Skeletal muscle cell (primary cell): ENCODE data around the gene CREBBP.
A peak's percentile ranks its signal among the peaks of the same experiment; 100 is the strongest.
"Not testable (repeated sequence)": the region's sequence is repeated elsewhere in the genome, so short reads cannot be mapped to it uniquely, and the experiment has no call there.

Source experiments
- DNase-seq: peaks from one replicate; pipeline ENCODE4 v3.0.0-alpha.2; 2010; ENCODE audit warnings: low read depth
- H3K4me3 ChIP-seq: 2 replicates; pipeline ENCODE4 v1.5.1; 2011; ENCODE audit warnings: low read depth, mild to moderate bottlenecking, control low read depth, low read length, moderate library complexity

Gene CREBBP

DNA sequence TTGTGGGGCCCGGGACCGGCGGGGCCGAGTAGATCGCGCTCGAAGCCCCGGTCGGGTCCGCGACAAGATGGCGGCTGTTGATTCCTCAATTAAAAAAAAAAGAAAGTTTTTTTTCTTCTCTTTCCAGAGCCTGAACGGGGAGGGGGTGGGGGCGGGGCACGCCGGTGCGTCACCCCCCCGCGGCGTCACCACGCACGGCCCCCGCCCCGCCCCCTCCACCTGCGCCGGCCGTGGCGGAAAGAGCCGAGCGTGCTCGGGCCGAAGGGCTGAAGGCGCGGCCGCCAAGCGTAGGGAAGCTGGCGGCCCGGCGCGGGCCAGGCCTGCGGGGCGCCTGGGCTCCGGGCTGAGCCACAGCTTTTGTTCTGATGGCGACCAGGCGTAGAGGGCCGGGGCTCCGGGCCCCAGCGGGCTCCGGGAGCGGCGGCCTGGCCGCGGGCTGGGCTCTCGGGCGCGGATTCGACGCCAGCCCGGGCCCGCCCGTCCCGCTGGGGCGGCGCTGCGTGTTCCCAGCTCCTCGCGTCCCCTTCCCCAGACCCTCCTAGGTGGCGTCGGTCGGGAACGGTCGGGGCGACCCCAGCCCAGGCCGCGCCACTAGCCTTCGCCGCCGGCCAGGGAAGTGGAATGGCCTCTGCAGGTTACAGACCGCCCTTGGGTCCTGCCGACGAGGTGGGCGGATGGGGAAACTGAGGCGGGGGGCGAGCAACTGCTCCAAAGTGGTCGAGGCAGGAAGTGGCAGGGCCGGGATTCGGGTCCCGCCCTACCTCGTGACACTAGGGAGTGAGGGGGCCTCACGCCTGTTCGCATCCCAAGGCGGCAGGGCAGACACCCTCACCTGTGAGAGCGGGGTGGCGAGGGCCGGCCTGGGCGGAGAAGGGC is at the start of gene CREBBP:
Gene CREBBP, minus strand, starts transcription at position 91 of the 876 bp plus-strand sequence. CDS start 797 bp downstream, outside the sequence.
- DNase-seq, result peak; percentile 49
- H3K4me3 ChIP-seq, result peak within 1 kb of the TSS; percentile 78

DNA sequence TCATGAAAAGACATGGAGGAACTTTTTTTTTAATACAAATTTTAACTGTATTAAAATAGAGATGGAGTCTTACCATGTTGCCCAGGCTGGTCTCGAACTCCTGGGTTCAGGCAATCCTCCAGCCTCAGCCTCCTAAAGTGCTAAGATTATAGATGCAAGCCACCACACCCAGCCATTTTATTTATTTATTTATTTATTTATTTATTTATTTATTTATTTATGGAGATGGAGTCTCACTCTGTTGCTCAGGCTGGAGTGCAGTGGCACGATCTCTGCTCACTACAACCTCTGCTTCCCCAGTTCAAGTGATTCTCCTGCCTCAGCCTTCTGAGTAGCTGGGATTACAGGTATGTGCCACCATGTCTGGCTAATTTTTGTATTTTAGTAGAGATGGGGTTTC is 46.6 kb upstream of the CREBBP start:
- not testable (repeated sequence) for H3K4me3 ChIP-seq, DNase-seq

DNA sequence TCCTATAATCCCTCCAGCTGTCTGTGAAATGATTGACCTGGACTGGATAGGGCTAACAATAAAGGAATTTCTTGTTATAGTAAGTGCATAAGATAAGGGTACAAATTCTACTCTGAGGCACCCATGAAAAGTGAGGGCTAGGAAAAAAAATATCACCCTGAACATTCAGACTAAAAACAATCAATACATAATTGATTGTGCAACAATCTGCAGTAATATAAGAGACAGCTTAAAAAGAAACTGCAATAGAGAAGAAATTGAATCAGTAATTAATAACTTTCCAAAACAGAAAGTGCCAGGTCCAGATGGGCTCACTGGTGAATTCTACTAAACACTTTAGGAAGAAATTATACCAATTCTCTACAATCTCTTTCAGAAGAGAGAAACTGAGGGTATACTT is 44.2 kb upstream of the CREBBP start:
- no peak for DNase-seq
- no peak overlapping the region for H3K4me3 ChIP-seq

DNA sequence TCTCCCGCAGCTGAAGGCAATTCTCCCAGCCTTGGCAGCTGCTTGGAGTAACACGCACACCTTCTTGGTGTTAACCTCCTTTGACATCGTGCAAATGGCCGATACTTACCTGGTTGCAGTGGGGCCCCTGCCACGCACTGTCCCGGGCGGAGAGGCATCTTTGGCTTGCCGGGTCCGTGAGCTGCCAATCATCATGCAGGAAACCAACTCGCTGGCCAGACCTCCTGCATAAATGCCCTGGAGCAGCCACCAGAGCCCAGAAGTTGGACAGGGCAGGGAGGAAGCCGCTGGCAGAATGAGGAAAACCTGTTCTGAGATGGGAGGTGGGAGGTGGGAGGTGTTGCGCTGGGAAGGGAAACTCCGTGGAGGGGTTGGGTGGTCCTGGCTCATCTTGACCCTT is 41.7 kb upstream of the CREBBP start:
- no peak overlapping the region for H3K4me3 ChIP-seq
- DNase-seq, result no peak

DNA sequence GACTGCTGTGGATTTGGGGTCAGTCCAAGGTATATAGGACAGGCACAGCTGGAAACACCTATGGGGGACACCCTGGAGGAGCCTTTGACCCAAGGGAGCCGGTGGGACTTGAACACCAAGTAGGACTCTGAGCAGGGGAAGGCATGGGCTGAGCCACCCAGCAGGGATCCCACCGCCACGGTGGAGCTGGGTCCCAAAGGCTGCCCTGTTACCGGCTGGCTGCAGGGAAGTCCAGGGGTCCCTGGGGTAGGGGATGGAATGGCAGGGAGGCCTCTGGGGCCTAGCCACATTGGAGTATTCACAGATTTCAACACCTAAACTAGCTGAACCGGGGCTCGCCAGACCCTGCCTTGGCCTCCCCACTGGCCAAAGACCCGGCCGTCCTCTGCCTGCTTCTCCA is 39.7 kb upstream of the CREBBP start:
- no peak for DNase-seq
- H3K4me3 ChIP-seq, result no peak overlapping the region

DNA sequence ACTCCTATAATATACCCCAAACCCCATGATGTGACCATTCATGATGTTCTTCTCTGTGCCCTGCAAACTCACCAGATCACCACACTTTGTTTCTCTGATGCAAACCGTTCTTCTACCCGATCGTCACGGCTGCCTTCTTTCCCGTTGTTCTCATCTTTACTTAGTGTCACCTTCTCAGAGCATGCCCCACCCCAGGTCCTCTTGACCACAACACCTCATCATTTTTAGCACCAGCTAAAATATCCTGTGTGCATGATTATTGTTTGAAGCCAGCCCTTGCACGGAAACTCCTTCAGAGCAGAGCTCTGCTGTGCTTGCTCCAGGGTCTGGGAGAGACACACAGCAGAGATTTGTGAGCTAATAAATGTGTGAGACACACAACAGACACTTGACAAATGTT is 38.9 kb upstream of the CREBBP start:
- H3K4me3 ChIP-seq, result no peak overlapping the region
- no peak for DNase-seq

DNA sequence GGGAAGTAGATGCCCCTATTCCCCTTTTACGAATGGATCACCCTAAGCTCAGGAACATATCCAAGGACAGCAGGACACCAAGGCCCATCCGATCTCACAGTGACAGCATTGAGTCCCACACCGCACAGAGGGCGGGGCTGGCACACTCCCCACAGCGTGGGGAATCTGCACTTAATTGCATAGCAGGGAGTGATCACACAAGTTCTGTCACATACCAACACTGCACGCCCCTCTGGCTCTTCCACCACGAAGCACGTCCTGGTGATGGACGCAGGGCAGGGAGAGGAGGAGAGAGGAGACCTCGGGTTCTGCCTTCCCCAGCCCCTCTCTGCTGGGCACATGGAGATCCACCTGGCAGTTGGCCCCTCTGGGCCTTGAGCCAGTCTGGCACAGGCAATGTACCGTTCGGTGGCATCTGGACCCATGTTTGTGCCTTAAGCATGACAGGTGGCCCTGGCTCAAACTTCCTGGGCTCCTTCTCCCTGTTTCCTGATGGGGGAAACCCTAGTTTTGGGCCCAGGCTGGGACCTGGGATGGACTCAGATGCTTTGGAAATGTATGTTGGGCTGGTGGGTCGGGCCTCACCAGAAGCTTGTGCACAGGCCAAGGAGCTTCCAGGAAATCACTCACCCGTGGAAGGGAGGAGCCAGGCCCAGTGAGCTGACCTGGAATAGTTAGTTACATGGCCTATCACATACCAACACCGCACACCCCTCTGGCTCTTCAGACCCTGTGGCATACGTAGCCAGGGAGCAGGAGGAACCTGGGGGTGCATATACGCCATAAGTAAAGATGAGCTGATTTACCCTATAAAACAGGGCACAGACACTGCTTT is 35.1 kb upstream of the CREBBP start:
- DNase-seq, result no peak
- H3K4me3 ChIP-seq, result no peak overlapping the region

DNA sequence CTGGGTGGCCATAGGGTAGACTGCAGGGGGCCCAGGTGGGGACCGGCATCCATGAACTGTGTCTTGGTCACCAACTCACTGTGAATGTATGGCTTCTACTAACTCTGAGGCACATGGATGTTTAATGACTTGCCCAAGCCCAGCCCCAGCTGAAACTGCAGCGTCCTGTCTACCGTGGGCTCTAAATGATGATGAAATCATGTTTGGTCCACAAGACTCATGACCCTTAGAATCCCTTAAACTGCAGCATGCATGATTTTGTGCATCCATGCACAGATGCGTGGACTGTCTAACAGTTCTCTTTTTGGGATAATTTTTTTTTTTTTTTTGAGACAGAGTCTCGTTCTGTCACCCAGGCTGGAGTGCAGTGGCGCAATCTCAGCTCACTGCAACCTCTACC is 32.4 kb upstream of the CREBBP start:
- H3K4me3 ChIP-seq, result no peak overlapping the region
- no peak for DNase-seq

DNA sequence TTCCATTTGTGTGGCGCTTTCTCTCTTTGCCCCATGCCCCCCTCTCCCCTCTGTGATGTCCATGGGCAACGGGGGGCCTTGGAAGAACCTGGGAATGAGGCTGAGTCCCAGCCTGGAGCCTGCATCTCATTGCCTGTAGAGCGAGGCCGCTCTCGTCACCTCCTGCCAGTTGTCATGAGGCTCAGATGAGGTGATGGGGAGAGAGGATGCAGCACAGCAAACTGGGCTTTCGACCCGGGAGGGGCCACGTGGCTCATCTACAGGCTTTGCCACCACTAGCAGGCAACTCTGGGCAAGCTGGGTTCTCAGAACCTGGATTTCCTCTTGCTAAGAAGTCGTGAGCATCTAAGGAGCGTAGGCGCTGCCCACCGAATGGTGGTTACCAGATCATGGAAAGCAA is 31.9 kb upstream of the CREBBP start:
- no peak overlapping the region for H3K4me3 ChIP-seq
- DNase-seq, result no peak

DNA sequence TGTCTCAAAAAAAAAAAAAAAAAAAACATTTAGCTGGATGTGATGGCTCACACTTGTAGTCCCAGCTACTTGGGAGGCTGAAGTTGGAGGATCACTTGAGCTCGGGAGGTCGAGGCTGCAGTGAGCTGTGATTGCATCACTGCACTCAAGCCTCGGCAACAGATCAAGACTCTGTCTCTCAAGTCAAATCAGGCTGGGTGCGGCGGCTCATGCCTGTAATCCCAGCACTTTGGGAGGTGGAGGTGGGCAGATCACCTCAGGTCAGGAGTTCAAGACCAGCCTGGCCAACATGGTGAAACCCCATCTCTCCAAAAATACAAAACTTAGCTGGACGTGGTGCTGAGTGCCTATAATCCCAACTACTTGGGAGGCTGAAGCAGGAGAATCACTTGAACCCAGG is 31.2 kb upstream of the CREBBP start:
- not testable (repeated sequence) for H3K4me3 ChIP-seq

DNA sequence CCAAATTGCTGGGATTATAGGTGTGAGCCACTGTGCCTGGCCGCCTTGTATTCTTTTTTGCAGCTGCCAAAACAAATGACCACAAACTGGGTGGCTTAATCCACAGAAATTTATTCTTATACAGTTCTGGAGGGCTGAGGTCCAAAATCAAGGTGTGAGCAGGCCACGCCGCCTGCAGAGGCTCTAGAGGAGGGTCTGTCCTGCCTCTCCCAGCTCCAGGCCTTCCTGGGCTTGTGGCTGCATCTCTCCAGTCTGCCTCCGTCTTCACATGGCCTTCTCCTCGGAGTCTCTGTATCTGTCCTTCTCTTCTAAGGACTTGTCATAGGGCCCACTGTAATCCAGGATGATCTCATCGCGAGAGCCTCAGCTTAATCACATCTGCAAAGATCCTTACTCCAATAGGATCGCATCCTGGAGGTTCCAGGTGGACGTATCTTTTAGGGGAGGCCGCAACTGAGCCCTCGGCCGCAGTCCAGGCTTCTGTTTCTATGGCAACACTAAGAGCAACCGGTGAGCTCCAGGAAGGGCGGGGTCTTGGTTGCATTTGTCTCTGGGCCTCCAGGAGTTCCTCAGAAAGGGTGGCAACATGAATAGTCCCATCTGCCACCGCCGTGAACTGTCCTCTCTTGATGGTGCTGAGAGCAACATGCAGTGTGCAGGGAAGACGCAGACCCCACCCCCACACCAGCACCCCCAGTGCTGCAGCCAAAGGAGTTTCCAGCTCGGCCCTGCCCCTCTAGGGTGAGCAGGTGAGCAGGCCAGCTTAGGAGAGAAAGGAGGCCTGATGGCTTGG is 29.5 kb upstream of the CREBBP start:
- H3K4me3 ChIP-seq, result no peak overlapping the region
- DNase-seq, result no peak

More for the DNA sequence above, 31.2 kb upstream of the CREBBP start:
- DNase-seq, result not testable (repeated sequence)

DNA sequence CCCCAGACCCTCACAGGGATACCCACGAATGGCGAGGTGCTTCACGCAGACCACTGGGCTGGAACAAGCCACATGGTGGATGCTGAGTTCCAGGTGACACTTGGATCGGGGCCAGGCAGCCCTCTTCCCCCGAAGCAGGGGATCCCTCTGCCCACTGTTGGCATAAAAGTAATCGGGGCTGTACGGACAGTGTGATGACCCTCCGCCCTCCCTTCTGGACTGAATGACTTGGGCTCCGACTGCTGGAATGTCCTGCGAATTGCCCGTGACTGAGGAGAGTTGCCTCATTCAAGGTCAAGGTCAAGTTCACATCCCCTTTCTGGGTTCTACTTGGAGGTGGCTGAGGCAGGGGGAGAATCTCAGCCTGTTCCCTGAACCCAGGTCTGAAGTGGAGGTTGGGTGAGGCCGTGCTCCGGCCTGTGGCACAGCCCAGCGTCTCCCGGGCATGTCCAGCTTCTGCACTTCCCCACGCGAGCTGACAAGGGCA is 28.5 kb upstream of the CREBBP start:
- H3K4me3 ChIP-seq, result no peak overlapping the region
- no peak for DNase-seq

DNA sequence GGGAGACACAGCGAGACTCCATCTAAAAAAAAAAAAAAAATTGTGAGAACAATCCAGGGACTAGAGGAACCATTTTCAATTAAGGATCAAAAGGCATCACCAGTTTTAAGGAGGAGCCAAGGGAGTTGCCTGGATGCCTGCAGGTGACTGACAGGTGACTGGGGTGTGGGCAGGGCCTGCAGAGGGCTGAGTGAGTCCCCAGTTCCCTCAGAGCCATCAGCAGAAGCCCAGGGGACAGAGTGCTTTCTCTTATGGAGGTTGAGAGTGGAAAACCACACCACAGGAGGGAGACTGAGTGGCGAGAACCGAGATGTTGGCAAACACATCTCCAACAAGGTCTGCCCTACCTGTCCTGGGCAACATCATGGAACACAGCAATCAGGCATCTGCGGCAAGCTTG is 27.1 kb upstream of the CREBBP start:
- no peak for DNase-seq
- H3K4me3 ChIP-seq, result no peak overlapping the region

DNA sequence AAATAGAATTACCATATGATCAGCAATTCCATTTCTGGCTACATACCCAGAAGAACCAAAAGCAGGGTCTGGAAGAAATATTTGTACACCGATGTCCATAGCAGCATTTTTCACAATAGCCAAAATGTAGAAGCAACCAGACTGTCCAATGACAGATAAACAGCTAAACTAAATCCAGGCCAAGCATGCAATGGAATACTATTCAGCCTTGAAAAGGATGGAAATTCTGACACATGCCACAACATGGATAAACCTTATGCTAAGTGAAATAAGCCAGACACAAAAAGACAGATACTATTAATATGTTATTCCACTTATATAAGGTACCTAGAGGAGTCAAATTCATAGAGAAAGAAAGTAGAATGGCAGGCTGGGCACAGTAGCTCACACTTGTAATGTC is 25.9 kb upstream of the CREBBP start:
- no peak overlapping the region for H3K4me3 ChIP-seq
- no peak for DNase-seq

DNA sequence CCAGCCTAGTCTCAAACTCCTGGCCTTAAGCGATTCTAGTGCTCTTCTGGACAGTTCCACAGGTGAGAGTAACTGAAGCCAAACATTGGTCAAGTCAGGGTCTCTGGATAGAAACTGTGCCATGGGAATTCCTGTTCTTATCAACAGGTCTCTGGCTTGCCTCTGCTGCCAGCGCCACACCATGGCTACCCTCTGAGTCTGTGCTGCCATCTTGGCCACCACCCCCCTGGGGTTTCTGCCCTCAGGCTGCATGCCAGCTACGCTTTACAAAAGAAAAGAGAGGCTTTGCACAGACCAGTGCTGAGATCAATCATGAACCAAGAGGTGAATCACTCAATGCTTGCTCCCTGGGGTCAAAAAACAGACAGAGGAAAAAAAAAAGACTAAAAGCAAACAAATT is 24.4 kb upstream of the CREBBP start:
- DNase-seq, result no peak

DNA sequence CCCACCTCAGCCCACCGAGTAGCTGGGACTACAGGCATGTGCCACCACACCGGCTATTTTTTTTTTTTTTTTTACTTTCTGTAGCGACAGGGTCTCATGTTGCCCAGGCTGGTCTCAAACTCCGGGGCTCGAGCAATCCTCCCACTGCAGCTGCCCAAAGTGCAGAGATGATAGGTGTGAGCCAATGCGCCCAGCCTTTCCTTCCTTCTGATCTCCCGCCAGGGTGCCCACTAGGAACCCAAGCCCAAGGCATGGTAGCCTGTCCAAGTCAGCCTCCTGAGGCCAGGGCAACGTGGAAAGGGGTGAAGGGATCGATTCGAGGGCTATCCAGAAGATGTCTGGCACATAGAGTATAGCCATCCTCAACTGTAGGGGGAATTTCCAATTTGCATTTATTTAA is 9.6 kb upstream of the CREBBP start:
- no peak for DNase-seq
- H3K4me3 ChIP-seq, result no peak overlapping the region

More for the DNA sequence above, 24.4 kb upstream of the CREBBP start:
- no peak overlapping the region for H3K4me3 ChIP-seq

DNA sequence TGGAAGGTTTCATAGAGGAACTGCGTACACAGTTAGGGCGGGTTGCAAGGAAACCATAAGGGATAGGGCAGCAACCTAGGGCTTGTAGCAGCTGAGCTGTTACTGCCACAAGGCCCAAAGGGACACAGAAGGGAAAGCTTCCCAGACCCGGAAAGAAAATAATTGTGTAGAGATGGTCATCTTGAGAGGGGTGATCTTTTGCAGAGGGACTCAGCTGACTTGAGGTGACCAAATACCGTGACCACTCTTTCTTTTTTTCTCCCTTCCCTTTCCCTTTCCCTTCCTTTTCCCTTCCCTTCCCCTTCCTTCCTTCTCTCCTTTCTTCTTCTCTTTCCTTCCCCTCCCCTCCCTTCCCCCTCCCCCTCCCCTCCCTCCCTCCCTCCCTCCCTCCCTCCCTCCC is 8.5 kb upstream of the CREBBP start:
- DNase-seq, result no peak

DNA sequence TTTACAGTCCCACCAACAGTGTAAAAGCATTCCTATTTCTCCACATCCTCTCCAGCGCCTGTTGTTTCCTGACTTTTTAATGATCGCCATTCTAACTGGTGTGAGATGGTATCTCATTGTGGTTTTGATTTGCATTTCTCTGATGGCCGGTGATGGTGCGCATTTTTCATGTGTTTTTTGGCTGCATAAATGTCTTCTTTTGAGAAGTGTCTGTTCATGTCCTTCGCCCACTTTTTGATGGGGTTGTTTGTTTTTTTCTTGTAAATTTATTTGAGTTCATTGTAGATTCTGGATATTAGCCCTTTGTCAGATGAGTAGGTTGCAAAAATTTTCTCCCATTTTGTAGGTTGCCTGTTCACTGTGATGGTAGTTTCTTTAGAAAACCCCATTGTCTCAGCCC is 5.5 kb upstream of the CREBBP start:
- DNase-seq, H3K4me3 ChIP-seq: not testable (repeated sequence)

More for the DNA sequence above, 8.5 kb upstream of the CREBBP start:
- no peak overlapping the region for H3K4me3 ChIP-seq

DNA sequence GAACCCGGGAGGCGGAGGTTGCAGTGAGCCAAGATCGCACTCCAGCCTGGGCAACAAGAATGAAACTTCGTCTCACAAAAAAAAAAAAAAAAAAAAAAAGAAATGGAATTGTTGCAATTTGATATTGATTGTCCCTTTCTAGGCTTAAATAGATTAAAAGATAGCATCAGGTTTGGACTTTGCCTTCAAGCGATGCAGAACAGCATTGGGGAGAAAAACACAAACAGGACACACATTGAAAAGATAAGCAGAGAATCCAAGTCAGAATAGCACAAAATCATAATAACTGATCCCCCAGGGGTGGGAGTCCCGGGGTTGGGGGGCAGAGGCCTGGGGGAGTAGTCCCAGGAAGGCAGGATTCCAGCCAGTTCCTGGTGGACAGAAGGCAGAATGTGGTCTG is 3.9 kb upstream of the CREBBP start:
- H3K4me3 ChIP-seq, result no peak overlapping the region
- DNase-seq, result no peak

DNA sequence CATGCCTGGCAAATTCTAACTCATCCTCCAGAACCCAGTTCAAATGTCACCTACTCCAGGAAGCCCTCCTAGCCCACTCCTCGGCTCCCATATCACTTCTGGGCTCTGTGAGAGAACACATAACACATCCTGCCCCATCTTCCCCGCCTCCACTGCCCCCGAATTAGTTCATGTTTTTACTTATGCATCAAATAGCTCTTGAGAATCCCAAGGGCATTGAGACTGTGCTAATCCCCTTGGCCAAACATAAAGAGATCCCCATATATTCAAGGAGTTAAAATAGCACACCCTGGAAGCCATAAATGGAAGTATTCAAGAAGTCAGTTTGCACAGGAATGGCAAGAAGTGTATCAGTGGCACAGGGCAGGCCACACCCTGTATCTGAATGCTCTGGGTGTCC is 2.0 kb upstream of the CREBBP start:
- no peak for DNase-seq
- H3K4me3 ChIP-seq, result no peak overlapping the region
